HG03521 (cell line): Measurements from ENCODE around the gene PDXK.

Experiments used
- ATAC-seq: cut with Tn5 transposase; IDR thresholded peaks from one replicate; pipeline ENCODE4 v1.9.1; 2021; ENCODE audit warnings: mild to moderate bottlenecking, moderate library complexity; ENCODE audit not compliant: unreplicated experiment

Gene PDXK

DNA sequence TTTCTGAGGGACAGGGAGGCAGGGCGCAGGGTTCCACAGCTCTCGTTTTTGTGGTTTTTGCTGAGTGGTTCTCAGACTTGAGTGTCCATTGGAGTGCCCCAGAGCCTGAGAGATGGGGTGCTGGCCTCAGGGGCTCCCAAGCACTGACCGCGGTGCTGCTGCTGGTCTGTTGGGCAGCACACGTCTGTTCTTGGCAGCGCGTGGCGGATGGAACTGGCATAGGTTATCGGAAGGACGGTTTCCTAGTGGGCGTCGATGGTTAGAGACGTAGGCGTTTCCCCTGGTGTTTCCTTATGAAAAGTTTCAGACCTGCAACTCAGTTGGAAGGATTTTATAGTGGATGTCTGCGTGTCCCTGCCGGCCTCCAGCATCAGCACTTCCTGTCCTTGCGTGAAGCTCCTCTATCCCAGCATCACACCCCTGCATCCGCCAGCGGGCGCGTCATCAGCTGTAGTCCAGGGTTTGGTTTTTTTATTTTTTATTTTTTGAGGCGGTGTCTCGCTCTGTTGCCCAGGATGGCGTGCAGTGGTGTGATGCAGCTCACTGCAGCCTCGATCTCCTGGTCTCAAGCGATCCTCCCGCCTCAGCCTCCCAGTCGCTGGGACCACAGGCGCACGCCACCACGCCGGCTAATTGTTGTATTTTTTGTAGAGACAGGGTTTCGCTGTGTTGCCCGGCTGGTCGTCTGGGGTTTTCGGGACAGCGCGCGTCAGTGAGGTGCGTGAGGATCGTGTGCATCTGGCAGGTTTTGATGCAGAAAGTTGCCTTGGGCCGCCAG lies 82.3 kb downstream of the PDXK start:
- ATAC-seq: no peak

DNA sequence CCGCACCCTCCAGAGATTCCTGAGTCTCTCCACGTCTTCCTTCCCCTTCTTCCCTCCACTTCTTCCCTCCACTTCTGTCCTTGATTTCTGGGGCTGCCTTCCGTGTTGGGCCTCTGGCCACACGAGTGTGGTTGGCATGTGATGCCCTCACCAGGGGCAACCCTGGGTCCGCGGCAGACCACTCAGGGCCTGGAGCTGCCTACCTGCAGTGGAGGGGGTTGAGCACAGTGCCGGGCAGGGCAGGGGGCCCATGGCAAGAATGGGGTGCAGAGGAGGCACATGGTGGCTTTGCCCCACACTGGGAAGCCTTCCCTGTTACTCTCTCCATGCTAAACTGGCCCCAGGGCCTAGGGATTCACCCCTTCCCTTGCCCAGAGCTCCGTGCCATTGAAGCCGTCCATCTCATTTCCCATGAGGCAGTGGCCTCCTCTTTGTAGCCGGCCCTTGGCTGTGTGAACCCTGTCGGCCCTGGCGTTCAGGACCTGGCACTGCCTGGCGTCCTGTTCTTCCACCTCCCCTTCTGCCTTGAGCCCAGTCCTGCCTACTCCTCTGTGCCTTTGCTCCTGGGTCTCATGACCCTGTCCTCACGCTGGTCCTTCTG lies 83.9 kb downstream of the PDXK start:
- ATAC-seq: no peak

DNA sequence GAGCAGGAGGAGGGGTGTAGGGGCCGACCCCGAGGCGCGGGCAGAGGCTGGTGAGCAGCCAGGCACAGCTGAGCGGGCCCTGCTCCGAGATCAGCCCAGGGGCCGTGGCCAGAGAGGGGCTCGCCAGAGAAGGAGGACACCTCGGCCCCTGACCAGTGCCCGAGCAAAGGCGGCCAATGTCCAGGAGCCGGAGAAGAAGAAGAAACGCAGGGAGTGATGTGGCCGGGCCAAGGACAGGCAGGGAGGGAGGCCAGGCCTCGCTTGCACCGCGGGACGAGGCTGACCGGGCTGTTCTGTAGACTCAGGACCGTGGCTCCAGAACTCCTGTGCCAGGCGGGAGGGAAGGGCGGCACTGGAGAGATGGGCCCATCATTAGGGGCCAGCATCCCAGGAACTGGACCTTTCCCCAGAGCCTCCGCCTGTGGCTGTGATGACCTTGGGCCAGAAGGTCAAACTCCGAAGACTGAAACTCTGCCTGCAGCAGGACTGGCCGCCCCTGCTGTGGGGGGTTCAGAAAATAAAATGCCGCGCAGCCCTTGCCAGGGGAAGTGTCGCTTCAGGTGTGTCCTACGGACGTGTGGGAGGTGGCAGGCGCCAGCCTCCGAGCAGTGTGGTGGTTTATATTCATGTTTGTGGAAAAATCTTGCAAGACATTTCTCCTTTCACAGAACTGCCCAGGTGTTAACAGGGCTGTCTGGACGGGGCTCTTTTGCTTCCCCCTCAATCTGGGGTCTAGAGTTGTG lies 84.8 kb downstream of the PDXK start:
- no peak for ATAC-seq

DNA sequence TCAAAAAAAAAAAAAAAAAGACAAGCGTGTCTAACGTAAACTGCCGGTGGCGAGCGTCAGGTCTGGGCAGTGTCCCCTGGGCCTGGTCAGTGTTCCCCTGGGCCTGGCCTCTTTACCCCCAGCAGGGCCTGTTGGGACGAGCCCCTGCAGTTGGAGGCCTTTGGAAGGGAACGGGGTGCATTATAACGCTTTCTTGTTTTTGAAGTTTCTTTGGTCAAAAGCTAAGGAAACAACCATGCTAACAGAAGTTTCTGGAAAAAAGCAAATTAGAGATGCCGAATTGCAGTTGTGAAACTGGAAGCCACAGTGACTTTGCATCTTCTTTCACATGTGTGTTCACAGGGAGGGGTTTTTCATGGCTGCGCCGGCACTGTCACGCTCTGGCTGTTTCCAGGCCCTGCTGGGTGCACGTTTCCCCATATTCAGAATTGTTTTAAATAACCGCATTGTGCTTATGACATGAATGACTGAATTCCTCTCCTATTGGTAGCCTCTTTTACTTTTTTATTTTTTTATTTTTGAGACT lies 86.4 kb downstream of the PDXK start:
- ATAC-seq: peak; percentile 74

DNA sequence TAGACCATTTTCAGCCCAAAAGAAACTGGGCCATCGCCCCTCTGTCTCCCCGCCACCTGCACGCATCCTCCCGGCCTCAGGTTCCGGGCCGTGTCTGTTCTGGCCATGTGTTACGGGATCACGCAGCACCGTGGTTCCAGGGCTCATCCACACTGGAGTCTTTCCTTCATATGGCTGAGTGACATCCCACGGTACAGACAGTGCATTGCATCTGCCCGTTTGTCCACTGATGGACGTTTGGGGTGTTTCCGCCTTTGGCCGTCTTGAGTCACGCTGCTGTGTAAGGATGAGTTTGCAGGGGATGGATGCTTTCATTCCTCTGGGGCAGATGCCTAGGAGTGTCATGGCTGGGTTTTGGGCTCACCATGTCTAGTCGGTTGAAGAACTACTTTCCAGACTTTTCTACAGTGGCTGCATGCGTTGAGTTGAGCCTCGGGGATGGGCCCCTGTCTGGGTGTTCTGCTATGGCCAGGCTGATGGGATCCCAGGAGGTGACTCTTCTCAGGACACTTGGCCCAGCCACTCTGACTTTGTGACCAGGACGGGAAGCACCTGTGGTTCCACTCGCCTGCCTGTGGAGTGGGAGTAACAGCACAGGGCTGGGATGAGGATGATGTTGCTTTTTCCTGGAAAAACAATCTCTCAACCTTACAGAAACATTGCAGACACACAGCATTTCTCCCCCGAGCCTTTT lies 87.2 kb downstream of the PDXK start:
- ATAC-seq: peak; percentile 7

DNA sequence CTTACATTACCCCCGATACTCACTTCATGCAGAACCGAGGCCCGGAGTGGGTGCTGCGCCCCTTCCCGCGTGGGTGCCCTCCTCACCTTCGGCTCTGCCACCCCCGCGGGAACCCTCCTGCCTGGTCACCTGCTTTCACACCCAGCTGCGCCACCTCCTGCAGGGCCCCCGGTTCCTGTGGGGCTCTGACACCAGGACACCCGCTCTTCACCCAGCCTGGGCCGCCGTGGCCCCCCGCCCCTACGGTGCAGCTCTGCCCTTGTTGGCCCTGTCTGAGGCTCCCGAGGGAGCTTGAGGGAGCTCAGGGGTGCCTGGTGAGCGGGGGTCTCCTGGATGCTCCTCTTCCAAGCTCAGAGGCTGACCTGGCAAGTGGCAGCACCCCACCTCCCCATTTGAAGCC lies 89.4 kb downstream of the PDXK start:
- no peak for ATAC-seq

DNA sequence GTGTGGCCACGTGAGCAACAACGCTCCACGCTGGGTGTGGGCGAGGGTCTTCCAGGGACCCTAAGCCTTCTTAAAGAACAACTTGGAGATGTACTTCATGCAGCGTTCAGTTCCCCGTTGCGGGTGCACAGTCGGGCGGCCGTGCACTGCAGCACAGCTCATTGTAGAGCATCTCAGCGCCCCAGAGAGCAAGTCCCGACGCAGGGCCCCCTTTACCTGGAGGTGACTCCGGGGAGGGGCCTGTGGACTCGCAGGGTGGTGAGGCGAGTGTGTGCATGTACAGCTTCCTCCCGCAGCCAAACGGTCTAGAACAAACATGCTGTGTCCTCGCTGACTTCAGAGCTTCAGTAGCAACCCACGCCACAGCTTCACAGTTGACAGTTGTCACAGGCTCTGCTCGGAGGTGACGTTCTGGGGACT lies 89.9 kb downstream of the PDXK start:
- ATAC-seq: no peak

DNA sequence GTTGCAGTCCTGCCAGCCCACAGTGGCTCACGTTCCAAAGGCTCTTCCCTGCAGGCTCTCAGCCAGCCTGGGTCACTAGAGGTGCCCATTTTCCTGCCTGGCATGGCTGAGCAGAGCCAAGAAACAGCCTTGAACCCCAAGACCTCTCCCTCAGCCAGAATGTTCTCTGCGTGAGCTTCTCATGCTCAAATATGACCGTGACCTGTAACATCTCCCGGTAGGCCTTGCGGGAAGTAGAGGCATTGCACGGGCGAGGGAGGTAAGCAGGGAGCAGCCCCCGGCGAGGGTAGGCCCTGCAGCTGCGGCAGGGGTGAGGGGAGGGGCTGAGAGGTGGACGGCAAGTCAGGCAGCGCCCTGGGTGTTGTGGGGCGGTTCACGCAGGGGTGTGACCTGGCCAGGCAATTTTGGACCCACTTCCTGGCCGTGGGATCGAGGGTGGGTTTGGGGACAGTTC lies 90.4 kb downstream of the PDXK start:
- no peak for ATAC-seq

DNA sequence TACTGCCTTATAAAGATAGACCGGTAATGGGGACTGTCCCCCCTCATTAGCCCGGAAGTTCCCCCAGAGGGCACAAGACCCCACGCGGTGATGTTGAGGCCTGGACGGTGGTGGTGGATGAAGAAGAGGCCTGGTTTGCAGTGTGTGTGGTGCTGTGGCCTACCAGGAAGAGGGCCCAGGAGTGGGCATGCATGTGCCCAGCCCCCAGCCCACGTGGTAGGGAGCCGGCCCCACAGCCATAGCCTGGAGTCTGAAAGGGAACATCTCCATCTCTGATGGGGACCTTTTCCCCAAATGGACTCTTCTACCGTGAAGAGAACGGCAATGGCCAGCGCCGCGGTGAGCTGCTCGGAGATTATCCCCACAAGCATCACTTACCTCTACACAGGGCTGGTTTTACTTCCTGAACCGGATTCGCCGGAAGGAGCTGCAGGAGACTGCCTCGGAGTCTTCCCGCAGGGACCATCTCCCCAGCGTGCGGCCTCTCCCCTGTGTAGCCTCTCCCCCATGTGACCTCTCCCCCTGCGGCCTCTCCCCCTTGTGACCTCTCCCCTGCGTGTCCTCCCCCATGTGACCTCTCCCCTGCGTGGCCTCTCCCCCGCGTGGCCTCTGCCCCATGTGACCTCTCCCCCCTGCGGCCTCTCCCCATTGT lies 91.0 kb downstream of the PDXK start:
- no peak for ATAC-seq

DNA sequence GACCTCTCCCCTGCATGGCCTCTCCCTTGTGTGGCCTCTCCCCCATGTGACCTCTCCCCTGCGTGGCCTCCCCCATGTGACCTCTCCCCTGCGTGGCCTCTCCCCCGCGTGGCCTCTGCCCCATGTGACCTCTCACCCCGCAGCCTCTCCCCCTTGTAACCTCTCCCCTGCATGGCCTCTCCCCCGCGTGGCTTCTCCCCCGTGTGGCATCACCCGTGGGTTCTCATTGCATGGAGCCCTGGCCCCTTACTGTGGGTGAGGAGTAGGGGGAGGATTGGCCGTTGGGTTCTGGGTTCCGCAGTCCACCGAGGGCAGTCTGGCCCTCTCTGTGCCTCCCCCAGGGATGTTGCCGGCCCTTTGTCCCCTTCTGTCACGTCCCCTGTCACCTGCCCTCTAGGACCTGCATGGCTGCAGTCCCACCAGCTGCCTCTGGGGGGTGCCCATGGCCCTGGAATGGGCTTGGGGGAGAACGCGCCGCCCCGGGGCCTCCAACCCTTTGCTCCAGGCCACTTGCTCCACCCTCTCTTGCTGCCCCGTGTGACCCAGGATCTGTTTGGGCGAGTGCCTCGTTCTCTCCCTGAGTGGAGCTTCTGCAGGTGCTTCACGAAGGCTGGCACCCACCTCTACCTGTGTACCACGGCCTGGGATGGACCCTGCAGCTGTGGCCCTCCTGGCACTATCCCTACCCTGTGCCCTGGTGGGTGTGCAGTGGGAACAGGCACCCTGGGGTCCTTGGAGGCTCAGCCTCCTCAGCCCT lies 91.8 kb downstream of the PDXK start:
- peak; percentile 52 for ATAC-seq

DNA sequence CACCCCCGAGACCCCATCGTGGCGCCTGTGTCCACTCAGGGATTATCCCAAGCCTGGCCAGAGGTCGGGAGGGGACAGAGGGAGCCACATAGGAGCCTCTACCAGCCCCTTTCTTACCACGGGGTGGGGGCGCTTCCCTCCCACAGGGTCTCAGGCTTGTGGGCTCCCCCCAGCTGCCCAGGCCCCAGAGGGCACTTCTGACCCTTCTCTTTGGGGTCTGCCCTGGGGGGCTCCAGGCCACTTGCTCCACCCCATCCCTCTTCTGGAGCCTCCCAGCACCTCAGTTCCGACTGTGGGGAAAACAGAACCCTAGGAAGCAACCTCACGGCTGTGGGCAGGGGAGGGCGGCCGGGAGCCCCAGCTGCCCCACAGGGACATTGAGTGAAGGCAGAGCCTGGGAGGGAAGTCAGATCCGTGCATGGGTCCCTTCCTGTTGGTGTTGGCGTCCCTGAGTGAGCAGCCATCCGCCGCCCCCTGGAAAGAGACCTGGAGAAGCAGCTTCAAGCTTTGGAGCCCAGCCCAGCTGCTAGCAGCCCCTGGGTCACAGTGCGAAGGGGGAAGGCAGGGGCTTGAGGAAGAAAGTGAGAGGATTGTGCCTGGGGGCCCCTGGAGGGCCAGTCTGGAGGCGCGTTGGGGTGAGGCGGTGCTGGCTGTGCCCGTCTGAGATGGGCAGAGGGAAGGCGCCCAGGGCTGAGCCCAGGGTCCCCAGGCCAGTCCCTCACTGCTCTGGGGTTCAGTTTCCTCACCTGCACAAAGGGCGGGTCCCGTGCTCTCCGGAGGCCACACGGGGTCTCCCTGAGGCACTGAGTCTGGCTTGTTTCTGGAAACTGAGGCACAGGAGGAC lies 92.6 kb downstream of the PDXK start:
- ATAC-seq: no peak
